NCI-H82 (cell line): ENCODE measurements around the gene FANCF.
"Not testable (repeated sequence)": the region's sequence is repeated elsewhere in the genome, so short reads cannot be mapped to it uniquely, and the experiment has no call there.

Experiments used
- DNase-seq: peaks from one replicate; lab custom pipeline; 2025; lab: John Stamatoyannopoulos, UW

Gene FANCF, protein sequence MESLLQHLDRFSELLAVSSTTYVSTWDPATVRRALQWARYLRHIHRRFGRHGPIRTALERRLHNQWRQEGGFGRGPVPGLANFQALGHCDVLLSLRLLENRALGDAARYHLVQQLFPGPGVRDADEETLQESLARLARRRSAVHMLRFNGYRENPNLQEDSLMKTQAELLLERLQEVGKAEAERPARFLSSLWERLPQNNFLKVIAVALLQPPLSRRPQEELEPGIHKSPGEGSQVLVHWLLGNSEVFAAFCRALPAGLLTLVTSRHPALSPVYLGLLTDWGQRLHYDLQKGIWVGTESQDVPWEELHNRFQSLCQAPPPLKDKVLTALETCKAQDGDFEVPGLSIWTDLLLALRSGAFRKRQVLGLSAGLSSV

GRCh38 chr11:22625448-22626287 lies at the start of gene FANCF:
Gene FANCF, minus strand, starts transcription at chr11:22625823. Its CDS starts 13 bp downstream, at chr11:22625810.
- peak; percentile 94 for DNase-seq

- no peak for DNase-seq
These were observed 49.1 kb upstream of the FANCF start for GRCh38 chr11:22674470-22675439.

DNA sequence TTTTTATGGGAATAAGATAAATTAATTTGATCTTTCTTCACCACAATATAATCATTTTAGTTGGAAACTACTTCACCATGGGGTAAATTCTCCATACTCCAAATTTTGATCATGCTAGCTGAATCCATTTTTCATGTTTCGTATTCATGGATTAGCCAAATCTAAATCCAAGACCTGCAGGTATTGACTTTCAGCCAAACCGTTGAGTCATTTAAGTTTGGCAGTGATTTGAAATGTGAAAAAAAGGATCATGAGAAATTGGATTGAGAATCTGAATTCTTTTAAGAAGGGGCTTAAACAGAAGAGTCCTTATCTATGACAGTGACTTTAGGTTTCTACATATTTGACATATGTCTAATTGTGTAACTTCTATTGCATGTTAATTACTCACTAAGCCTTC lies 46.1 kb upstream of the FANCF start:
- DNase-seq, result no peak

- DNase-seq, result peak; percentile 11
These were observed 45.2 kb upstream of the FANCF start for GRCh38 chr11:22670830-22671229.

GRCh38 chr11:22669368-22669767 lies 43.7 kb upstream of the FANCF start:
- DNase-seq, result no peak

DNA sequence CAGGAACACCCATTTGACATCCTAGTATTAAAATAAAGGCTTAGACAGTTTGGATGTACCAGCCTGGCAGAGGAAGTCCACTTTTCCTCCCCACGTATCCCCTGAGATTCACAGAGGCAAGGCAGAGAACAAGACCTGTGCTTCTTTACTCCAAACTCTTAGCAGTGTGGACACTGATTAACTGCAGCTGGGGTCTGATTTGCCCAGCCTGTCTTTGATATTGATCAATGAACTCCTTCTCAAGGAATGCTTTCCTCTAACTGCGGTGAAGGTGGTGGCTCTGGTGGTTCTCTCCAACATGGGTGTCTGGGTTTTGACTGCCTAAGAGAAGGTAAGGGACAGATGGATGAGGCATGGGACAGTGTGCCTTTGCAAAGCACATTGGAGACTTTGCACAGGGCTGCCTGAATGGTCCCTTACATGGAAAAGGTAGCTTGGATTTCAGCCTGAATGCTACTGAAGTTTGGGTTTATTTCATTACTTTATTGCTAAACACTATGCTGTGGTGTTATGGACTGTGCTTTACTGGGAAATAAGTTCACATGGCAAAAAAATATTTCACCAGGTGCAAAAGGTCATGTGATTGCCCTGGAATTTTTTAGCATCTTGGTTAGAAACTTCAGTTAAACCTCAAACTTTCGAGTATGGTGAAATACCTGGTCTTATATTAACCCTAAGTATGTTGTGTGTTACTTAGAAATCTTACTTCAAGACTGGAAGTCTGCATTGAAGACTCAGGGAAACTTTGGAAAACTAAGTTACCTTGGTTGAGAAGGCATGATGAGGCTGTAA lies 42.6 kb upstream of the FANCF start:
- no peak for DNase-seq

DNA sequence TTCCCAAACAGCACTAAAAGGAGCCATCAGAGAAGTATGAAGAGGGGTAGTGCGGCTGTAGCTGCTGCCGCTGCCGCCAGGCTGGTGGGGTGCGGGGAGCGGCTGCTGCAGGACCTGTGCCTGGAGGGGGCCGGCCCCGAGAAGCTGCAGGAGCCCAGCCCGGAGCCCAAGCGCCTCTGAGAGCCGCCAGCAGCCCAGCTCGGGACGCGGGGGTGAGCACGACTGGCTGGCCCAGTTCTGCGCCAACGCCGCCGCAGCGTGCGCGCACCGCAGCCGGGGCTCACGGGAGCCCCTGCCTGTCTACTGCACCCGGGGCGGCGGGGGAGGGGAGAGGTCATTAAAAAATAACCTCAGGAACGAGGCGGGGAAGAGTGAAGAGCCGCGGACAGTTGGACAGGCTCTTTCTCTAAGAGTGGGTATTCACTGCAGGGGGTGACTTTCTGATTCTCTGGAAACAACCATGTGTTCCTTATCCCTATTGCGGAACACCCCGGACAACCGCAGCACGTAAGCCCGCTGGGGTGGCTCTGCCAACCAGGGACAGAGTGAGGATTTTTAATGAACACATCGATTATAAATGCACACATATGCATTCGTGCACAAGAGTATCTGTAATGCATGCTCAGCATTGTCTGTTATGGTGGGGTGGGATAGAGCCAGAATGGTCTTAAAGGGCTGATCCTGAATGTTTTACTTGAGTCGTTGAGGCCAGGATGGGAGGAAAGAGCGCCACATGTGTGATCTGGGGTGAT lies 41.2 kb upstream of the FANCF start:
- peak; percentile 32 for DNase-seq

DNA sequence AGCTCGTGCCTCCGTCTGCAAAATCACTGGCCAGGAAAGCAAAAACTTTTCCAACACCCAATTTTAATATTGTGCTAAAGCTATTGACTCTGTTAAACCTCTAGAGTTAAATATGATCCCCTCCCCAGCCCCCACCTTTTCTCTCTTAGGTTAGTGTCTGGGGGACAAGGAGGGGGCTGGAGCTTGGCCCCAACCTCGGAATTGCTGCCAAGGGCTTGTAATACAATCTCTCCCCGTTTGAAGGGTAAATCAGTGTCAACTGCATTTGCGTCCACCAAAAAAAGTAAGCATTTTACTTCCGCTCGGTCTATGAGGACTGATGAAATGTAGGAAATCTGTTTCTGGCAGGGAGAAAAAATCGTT lies 40.7 kb upstream of the FANCF start, which contains the start of gene GAS2:
Gene GAS2 (plus strand): TSS at position 287 of the 363 bp plus-strand sequence. CDS start 8,259 bp downstream, outside the sequence.
- no peak for DNase-seq

DNA sequence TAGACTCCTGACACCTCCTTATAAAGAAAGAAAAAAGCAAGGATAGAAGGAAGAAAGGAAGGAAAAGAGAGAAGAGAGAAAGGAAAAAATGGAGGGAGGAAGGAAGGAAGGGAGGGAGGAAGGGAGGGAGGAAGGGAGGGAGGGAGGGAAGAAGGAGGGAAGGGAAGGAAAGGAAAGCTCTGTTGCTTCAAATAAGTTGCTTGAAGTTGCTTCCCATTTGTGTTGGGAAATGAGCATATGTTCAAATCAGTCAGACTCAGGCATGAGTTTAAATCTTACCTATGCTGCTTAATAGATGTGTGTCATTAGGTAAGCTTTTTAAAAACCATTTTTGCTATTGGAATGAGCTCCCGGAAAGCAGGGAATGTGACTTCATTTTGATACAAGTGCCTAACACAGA lies 34.2 kb upstream of the FANCF start:
- DNase-seq, result no peak

- no peak for DNase-seq
These were observed 31.6 kb upstream of the FANCF start for GRCh38 chr11:22657101-22657694.

GRCh38 chr11:22656130-22656529 lies 30.5 kb upstream of the FANCF start:
- DNase-seq, result no peak

DNA sequence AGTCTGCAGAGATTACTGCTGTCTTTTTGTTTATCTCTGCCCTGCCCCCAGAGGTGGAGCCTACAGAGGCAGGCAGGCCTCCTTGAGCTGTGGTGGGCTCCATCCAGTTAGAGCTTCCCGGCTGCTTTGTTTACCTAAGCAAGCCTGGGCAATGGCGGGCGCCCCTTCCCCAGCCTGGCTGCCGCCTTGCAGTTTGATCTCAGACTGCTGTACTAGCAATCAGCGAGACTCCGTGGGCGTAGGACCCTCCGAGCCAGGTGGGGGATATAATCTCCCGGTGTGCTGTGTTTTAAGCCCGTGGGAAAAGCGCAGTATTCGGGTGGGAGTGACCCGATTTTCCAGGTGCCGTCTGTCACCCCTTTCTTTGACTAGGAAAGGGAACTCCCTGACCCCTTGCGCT lies 26.7 kb upstream of the FANCF start:
- not testable (repeated sequence) for DNase-seq

GRCh38 chr11:22641559-22641958 lies 15.9 kb upstream of the FANCF start:
- no peak for DNase-seq

GRCh38 chr11:22640862-22641261 lies 15.2 kb upstream of the FANCF start:
- DNase-seq, result no peak

- DNase-seq, result no peak
These were observed 10.1 kb upstream of the FANCF start for GRCh38 chr11:22635689-22636088.

GRCh38 chr11:22634897-22635629 lies 9.4 kb upstream of the FANCF start:
- DNase-seq, result peak; percentile 76

DNA sequence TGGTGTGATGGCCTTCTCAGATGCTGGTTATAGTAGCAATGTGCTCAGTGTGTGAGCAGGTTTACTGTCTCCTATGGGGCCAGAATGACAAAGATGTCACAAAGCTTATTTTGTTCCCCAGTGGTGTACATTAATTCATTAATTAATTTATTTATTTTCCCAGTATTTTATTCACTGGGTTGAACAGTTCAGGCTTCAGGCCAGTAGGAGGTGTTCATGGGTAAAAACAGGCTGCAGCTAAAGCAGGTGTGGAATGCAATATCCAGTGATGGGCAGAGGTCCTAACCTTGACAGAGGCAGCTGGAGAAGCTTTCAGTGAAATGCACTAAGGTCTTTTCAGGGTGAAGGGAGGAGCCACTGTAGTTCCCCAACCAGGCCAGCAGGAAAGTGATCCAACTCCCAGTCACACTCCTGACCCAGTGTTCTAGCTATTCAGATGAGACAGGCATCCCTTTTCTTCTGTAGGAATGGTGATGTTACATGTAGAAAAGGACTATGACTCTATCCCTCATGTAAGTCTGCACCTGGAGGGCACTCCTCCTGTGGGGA lies 7.8 kb upstream of the FANCF start:
- peak; percentile 1 for DNase-seq

DNA sequence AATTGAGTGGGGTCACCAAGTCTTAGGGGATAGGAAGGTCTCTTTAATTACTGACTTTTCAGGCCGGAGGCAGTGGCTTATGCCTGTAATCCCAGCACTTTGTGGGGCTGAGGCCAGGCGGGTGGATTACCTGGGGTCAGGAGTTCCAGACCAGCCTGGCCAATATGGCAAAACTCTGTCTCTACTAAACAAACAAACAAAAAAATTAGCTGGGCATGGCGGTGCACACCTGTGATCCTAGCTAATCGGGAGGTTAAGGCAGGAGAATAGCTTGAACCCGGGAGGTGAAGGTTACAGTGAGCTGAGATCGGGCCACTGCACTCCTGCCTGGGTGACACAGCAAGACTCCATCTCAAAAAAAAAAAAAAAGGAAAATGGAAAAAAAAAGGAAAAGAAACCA lies 1.8 kb upstream of the FANCF start:
- DNase-seq, result no peak
